Testis (tissue), 2 donors: ENCODE measurements around the gene COA6.

Experiments
- POLR2A ChIP-seq: fragments of 450-650 bp; IDR thresholded peaks from one replicate; pipeline ENCODE4 v1.6.1; 2017; ENCODE audit warnings: antibody characterized with exemption, mild to moderate bottlenecking, moderate library complexity
- TF ChIP-seq, protein P1 (sequence below), 3 experiments: fragments of 450-650 bp in 2 of 3; fragments of 200-600 bp in 1 of 3; sonication (generic) in 1 of 3; IDR thresholded peaks; one replicate each; pipeline ENCODE4 v1.5.1; 2016 to 2019; ENCODE audit warnings: antibody characterized with exemption in 3 of 3, mild to moderate bottlenecking in 2 of 3, moderate library complexity in 1 of 3

DNA sequence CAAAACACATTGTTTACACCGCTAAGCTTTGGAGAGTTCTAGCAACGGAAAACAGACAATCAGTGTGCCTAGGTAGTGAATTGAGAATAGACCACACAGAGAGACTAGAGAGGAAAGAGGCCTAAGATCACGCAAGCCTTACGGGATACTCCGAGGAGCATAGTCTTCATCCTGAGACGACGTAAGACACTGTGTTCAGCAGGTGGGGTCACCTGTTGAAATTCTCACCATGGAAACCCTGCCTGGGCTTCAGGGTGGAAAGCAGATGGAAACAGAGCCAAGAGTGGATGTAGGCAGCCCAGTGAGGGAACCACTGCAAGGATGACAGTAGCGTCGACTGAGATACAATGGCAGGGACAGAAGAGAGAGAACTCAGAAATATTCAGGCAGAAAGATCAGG, 40.2 kb downstream of the COA6 start:
- TF ChIP-seq, protein P1, sequence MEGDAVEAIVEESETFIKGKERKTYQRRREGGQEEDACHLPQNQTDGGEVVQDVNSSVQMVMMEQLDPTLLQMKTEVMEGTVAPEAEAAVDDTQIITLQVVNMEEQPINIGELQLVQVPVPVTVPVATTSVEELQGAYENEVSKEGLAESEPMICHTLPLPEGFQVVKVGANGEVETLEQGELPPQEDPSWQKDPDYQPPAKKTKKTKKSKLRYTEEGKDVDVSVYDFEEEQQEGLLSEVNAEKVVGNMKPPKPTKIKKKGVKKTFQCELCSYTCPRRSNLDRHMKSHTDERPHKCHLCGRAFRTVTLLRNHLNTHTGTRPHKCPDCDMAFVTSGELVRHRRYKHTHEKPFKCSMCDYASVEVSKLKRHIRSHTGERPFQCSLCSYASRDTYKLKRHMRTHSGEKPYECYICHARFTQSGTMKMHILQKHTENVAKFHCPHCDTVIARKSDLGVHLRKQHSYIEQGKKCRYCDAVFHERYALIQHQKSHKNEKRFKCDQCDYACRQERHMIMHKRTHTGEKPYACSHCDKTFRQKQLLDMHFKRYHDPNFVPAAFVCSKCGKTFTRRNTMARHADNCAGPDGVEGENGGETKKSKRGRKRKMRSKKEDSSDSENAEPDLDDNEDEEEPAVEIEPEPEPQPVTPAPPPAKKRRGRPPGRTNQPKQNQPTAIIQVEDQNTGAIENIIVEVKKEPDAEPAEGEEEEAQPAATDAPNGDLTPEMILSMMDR (IDR thresholded peaks at IDR 0.05), result no peak
- TF ChIP-seq POLR2A, result no peak
